NCI-H226 (cell line): Measurements from ENCODE around the gene RNASEH2A.

Source experiments
- DNase-seq: peaks from one replicate; pipeline ENCODE4 v3.0.0-alpha.2; 2015

RNASEH2A gene

DNA sequence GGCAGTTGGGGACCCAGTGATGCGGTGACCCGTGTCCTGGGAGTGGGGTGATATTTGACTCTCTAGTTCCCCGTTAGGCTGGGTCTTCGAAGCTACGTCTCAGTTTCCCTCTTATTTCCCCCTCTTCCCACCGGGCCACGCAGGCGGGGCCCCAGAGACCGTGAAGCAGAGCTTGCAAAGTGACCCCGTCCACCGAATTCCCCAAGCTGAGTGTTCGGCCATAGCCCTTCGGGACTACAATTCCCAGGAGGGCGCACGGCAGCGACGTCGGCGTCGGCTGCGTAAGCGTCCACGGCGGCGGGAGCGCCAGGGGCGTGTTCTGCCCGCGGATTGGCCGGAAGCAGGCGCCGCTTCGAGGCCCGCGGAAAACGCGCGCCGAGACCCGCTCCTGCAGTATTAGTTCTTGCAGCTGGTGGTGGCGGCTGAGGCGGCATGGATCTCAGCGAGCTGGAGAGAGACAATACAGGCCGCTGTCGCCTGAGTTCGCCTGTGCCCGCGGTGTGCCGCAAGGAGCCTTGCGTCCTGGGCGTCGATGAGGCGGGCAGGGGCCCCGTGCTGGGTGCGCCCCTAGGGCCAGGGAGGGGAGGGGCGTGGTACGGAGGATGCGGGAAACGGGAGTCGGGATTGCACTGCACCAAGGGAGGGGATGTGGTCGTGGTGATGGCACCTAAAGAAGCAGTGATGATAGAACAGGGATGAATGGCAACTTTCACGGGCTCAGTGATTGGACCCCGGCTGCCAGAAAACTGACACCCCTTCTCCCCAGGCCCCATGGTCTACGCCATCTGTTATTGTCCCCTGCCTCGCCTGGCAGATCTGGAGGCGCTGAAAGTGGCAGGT lies at the start of gene RNASEH2A:
Gene RNASEH2A (plus strand): TSS at position 343 of the 840 bp plus-strand sequence. CDS start 90 bp downstream, at position 433.
- peak; percentile 89 for DNase-seq

DNA sequence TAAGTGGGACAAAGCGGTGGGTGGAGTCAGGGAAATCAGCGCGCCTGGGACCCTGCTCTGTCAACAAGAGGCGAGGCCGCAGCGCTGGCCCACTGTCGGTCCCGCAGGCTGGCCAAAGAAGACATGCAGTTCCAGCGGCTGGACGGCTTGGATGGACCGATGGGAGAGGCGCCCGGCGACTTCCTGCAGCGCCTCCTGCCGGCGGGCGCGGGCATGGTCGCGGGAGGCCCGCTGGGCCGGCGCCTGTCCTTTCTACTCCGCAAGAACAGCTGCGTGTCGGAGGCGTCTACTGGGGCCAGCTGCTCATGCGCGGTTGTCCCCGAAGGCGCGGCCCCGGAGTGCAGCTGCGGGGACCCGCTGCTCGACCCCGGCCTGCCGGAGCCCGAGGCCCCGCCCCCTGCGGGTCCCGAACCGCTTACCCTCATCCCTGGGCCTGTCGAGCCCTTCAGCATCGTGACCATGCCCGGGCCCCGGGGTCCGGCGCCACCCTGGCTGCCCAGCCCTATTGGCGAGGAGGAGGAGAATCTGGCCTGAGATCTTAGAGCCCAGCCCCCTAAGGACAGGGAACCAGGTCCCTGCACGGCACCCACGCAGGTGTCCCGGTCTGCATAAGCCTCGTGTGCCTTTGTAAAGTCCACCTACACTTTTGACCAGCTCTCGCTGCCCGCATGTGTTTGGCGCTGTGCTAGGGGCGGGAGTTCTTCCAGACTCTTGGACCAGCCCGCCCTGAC lies 48.7 kb upstream of the RNASEH2A start:
- peak; percentile 26 for DNase-seq

DNA sequence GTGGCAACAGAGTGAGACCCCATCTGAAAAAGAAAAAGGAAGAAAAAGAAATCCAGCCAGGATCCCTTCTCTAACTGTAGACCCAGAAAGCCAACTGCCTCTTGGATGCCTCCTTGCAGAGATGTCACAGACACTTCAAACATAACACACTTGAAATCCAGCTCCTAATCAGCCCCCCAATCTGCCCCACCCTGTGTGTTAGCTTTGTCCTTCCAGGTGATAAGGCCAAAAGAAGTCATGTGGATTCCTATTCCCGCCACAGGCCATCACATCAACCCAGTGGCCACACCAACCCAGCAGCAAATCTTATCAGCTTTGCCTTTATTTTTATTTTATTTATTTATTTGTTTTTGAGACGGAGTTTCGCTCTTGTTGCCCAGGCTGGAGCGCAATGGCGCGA lies 46.7 kb upstream of the RNASEH2A start:
- DNase-seq = no peak

DNA sequence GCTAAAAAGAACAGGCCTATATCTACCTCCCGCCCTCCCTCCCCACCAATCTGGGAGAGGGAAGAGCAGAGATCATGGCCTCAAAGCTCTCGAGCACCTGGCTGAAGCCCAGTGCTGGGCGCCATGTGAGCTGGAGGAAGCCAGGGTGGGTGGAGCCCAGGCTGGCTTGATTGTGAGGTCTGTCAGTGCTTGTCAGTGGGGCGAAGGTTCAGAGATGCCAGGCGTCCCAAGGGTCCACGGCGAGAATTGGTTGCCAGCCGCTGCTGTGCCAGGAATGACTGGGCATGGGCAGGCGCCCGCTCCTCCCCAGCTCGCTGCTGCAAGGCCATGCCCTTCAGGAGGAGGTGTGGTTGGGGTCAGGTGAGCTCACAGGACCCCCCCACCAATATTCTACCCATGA lies 43.3 kb upstream of the RNASEH2A start:
- DNase-seq = no peak

DNA sequence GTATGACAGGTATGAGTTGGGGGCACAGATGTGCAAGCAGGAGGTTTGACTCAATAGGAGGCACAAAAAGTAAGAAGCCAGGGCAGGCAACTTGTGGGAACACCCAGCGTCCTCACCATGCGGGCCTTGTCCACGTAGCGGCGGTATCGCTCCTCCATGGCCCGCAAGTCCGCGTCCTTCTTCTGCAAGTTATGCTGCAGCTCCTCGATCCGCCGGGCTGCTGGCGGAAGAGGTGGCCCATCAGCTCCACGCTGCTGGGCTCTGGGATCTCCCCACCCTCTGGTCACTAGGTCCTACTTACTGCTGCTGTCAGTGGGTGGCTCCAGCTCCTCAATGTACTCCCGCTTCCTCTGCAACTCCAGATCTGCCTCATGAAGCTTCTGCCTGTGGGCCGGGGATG lies 41.7 kb upstream of the RNASEH2A start:
- no peak for DNase-seq

DNA sequence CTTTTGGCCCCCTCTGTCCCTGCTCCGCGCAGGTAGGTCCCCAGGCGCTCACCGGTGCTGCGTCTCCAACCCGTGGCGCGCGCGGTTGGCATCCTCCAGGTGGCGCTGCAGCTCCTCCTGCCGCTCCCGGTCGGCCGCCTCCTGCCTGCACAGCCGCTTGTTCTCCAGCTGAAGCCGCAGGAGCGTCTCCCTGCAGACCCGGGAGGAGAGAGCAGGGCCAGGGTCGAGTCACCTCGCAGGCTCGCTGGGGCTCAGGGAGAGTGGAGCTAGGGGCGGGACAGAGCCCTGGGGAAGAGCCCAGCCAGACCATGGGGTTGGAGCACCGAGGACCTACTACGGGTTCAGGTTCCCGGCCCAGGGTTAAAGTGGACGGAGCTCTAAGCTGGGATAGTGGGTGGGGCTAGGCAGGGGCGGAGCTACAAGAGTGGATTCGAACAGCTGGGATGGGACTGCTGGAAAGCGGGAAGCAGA lies 40.3 kb upstream of the RNASEH2A start:
- peak; percentile 35 for DNase-seq

DNA sequence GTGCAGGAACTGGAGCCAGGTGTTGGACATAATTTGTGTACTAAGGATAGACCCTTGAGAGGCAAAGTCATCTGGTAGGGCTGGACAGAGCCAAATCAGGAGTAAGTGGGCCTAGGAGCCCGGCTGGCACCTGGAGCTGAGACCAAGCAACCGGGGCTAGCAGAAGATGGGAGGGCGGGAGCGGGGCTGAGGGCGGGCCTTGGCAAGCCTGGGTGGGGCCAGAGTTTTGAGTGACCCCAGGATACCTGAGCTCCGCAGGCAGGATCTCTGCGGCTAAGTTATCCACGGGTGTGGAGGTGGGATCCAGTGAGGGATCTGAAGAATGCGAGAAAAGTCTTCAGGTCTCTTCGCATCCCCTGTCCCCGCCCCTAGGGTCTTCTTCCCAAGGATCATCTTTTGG lies 39.2 kb upstream of the RNASEH2A start:
- no peak for DNase-seq

DNA sequence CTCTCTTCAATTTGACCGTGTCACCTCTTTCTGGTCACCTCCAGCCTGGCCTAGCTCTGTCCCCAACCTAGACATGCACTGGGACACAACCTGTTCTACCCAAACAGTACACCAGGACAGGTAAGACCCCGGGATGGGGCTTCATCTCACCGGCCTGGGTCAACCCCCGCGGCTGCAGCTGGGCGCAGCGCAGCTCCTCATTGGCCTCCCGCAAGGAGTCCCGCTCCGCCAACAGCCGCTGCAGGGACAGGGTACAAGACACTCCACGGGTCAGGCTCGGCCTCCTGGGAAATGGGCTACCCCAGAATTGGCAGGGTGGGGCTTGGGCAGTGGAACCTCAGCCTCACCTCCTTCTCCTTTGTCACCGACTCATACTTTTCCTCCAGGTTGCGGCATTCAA lies 38.7 kb upstream of the RNASEH2A start:
- DNase-seq = no peak

DNA sequence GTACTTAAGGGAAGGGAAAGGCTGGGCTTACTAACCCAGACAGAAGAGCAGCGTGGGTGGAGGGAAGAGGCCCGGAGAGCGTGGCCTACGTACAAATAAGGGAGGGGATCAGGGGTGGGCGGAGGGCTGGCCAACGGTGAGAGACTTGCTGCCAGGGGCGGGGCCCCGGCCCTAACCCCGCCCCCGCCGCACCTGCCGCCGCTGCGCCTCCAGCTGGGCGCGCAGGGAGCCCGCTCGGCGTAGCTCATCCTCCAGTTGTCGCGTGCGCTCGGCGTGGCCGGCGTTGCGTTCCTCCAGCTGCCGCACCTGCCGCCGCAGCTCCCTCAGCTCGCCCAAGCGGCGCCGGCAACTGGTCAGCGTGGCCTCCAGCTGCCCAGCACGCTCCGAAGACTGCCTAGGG lies 36.7 kb upstream of the RNASEH2A start:
- no peak for DNase-seq

DNA sequence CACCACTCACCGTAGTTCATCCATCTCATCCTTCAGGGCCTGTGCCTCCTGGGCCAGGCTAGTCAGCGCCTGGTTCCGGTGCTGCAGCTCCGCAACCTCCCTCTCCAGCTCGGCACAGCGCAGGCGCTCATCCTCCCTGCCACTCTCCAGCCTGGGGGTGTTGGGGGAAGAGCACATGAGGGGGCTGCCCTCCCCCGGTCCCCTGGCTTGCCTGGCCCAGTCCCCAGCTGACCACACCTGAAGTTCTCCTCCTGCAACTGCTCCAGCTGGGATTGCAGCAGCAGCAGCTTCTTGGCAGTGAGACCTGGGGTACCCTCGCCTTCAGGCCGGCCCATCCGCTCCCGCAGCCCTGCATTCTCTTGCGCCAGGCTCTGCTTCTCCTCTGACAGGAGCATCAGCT lies 35.5 kb upstream of the RNASEH2A start:
- no peak for DNase-seq

DNA sequence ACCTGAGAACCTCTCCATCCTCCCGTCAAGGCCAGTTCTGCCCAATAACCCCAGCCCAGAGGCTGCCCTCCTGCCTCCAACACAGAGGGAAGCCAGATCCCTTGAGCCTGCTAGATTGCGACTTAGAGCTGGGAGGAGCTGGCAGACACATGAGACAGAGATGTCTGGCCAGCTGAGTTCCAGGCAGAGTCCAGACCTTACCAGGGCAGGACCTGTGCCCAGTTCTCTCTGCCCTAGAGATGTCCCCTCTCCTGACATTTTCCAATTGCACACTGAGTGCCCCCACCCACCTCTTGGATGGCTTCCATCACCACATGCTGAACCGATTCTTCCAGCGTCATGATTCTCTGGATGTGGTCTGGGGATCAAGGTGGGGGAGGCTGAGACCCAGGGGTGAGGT lies 34.1 kb upstream of the RNASEH2A start:
- DNase-seq = no peak

DNA sequence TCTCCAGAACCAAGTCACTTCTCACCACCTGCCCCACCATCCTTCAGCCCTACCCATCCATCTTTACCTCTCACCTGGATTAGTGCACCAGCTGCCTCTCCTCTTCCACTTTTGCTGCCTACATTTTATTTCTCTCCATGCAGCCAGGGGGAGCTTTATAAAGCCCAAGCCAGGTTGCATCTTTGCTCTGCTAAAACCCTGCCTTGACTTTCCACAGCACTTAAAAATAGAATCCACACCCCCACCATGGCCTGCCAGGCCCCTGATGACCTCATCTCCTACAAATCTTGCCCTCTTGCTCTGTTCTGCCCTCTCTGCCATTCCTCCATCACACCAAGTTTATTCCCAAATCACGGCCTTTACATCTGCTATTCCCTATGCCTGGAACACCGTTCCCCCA lies 32.8 kb upstream of the RNASEH2A start:
- DNase-seq = no peak

DNA sequence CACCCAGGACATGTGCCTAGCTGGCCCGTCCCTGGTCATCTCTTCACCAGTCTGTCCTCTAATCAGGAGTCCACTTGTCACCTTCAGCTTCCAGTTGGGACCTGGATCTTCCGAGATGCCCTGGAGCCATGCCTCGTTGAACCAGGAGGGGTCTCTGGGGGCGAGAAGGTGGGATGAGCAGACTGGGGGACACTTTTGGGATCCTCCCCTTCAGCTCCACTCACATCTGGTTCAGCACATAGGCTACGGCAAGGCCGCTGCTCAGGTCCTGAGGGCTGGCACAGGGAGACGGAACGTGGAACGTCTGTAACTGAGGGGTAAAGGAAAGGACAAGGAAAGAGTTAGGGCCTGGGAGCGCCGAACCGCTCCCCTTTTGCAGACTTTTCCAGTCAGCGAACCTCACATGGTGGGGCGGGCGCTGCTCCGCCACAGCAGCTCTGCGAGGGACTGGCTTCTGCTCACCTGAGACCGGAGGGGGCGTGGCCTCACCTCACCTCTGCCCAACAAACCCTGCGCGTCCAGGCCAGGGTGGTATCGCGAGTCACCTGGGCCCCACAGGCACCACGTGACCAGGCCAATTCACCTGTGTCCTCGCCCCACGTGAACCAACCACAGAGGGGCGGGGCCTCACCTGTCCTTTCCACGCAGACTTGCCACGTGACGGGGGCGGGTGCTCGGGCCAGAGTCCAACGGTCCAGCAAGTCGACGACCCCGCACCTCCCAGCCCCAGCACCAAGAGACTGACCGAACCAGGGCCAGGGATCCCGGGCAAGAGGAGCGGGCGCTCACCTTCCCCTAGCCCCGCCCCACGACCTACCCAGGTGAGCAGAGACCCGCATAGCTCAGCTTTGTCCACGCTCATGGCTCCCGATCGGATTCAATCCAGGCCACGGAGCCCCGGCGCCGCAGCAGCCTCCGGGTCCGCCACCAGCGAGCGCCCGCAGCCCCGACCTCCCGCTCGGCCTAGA lies 31.5 kb upstream of the RNASEH2A start, which contains the start of gene HOOK2:
Gene HOOK2 (minus strand): TSS at position 965 of the 968 bp plus-strand sequence. CDS start 103 bp downstream, at position 862.
- no peak for DNase-seq

DNA sequence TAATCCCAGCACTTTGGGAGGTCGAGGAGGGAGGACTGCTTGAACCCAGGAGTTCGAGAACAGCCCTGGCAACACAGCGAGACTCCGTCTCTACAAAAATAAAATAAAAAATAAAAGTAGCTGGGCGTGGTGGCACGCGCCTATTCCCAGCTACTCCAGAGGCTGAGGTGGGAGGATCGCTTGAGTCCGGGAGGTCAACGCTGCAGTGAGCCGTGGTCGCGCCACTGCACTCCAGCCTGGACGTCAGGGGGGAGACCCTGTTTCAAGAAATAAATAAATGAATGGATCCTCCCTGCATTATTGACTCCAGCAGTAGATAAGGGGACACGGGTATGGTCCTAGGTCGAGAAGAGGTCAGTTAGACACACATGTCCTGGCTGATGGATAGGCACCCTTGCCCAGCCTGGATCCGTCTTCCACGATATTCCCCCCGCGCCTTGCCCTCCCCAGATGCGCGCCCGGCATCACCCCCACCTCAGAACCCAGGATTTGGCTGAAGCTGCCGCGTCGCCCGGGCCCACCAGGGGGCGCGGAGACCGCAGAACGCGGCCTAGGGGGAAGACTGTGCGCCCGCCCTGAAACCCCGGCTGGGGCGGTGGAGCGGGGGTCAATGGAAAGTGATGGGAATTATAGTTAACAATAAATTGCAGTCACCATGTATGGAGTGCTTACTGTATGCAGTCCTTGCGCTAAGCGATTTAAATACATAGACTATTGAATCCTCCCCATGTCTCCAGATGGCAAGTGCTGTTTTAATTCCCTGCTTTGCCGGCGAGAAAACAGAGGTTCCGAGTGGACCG lies 29.0 kb upstream of the RNASEH2A start:
- DNase-seq = peak; percentile 52

DNA sequence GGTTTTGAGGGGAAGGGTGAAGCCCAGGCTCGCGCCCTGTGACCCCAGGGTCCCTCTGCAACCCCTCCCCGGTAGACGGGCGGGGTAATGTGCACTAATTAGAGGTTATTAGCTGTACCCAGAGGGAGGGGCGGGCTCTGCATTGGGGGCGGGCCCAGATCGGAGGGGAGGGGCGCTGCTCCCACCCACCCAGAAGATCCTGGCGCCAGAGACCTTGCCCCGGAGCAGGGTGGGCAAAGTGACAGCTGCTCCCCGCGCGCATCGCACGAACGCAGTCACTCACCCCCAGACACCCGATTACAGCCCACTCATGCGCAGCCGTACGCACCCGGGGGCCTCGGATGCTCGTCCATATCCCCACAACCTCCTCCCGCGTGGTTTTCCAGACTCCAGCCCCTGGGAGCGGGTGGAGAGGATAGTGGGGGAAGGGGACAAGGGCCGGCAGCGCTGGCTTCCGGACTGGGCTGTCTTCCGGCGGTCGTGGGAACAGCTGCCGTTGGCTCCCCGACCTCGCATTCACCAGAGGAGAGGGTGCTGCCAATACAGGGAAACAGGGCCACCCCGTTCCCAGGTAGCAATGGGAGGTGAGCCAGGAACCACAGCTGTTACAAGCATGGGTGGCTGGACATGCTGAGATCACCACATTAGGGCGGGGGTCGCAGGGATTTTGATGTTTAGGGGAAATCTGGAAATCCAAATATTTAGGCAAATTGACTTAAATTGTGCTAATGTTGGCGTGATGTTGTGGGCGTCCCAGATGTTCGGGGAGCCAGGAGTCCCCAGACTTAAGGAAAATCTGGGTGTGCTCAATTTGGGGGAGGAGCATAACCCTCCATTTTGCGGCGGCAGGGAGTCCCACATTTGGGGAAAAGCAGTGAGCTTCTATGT lies 28.1 kb upstream of the RNASEH2A start:
- DNase-seq = peak; percentile 76

DNA sequence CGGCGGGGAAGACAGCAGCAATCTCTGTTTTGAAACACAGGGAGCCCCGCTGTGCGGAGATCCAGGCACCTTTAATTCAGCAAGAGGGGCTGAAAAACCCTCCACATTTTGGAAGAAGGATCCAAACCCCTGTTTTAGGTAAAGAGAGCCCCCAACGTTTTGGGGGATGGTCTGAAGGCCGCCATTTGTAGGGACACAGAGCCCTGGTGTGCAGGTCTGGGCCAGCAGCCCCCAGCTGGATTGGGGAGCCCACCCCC lies 27.6 kb upstream of the RNASEH2A start:
- DNase-seq = no peak

DNA sequence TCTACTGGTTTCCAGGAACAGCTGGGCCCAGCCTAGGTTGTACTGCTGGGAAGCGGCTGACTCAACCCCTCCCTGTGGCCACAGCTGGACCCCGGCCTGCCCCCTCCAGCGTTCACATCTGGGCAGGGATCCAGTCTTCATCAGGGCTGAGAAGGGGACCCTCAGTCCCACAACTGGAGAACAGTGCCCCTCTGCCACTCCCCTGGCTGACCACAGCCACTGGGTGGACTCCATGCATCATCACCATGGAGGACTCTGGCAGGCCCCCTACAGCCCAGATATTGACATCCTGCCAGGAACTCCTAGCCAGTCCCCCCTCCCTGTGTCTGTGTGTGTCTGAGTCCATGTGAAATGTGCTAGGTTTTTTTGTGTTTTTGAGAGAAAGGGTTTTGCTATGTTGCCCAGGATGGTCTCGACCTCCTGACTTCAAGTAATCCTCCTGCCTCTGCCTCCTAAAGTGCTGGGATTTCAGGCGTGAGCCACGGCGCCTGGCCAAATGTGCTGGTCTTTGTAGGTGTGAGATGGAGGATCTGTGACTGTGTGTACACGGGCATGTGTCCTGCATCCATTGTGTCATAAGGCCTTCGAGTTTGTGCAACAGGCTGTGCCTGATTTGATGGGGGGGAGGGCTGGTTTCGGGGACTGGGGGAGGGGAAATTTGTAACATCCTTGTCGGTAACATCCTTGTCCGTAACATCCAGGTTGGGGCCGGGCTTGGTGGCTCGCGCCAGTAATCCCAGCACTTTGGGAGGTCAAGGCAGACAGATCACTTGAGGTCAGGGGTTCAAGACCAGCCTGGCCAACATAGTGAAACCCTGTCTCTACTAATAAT lies 27.0 kb upstream of the RNASEH2A start:
- peak; percentile 32 for DNase-seq

DNA sequence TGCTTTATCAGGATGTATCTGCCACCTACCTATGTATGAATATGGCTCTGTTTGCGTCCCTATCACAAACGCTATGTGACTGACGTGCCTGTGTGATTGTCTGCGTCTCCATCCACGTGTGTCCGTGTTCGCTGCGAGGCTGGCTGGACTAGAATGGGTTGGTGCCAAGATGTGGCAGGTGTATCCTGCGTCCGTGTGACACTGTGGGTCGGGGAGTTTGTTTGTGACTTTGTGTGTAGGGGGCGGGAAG lies 24.3 kb upstream of the RNASEH2A start:
- DNase-seq = no peak

DNA sequence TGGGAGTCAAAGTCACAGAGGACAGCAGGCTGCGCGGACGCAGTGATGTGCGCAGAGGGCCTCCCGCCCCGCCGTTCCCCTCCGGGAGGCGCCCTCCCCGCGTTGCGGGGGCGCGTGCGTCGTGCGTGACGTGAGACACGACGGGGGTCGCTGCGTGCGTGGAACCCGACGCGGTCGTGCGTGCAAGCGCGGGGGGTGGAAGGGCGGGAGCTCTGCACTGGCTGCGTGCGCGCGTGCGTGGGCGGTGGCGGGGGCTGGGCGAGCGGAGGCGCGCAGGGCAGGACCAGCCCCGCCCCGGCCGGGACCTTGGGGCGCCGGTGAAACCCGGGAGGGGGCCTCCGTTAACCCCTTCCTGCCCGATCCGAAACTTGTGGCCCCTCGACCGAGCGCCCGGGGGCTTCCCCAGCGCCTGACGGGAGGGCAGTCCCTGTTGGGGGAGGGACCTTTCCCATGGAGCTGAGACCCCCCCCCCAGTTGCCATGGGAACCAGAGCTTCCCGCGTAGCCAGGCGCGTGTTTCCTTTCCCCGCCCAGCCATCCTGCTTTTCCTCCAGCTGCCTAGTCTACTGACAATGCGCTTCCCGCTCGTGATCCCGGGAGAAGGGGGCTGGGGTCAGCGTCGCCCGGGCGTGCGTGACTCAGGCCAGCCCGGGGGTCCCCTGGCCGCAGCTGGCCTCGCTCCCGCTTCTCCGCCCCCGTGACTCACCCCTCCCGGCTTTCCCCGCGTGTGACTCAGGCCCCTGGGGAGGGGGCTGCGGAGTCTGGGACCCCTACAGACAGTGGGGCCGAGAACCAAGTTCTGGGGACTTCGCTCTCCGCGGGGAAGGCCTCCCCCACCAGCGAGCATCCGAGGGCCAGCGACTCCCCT lies 23.7 kb upstream of the RNASEH2A start:
- peak; percentile 58 for DNase-seq
